HepG2 (cell line): ENCODE data around the gene CNKSR3. TPM values are rescaled to one million over a fixed set of nuclear protein-coding genes. Genes with fewer than 3 reads are reported as not detected.

ENCODE experiments used
- CEBPG ChIP-seq: IDR thresholded peaks from 2 replicates; pipeline ENCODE4 v1.6.1; 2016
- CSRNP1 ChIP-seq: sonication (generic); formaldehyde crosslinking; IDR thresholded peaks from 2 replicates; pipeline ENCODE4 v1.8.1; 2023; ENCODE audit warnings: mild to moderate bottlenecking, missing genetic modification reagents
- MLXIP ChIP-seq: sonication (generic); formaldehyde crosslinking; IDR thresholded peaks from 2 replicates; pipeline ENCODE4 v1.9.0; 2021; ENCODE audit warnings: missing genetic modification reagents, borderline replicate concordance
- SNAPC5 ChIP-seq: sonication (generic); formaldehyde crosslinking; IDR thresholded peaks from 2 replicates; pipeline ENCODE4 v1.8.1; 2023; ENCODE audit warnings: mild to moderate bottlenecking, missing genetic modification reagents, borderline replicate concordance
- SOX13 ChIP-seq, 3 experiments: fragments of 450-650 bp in 1 of 3; sonication (generic) in 1 of 3; formaldehyde crosslinking in 1 of 3; IDR thresholded peaks in 2 of 3; conservative IDR thresholded peaks in 1 of 3; 2 replicates each; pipeline versions ENCODE4 v1.5.0 to v1.6.1; 2016 to 2020; ENCODE audit warnings: antibody characterized with exemption in 1 of 3, mild to moderate bottlenecking in 1 of 3, missing compliant biosample characterization in 1 of 3, missing genetic modification reagents in 1 of 3, moderate library complexity in 1 of 3
- TCF7L2 ChIP-seq: IDR thresholded peaks from 2 replicates; pipeline ENCODE4 v1.6.1; 2011; ENCODE audit warnings: mild to moderate bottlenecking, low read depth, low read length, moderate library complexity
- ZNF501 ChIP-seq: sonication (generic); formaldehyde crosslinking; IDR thresholded peaks from 2 replicates; pipeline ENCODE4 v1.5.1; 2020; ENCODE audit warnings: mild to moderate bottlenecking, moderate library complexity, missing genetic modification reagents
- polyA plus RNA-seq, 8 experiments: library from polyadenylated mRNA; depleted of rRNA in 3 of 8; stranded (reverse) in 7 of 8; unstranded in 1 of 8; fragments of >200 nt; fragmentation: Illumina TruSeq in 4 of 8; extraction: Trizol in 4 of 8; gene quantifications; 2 replicates each; pipeline versions ENCODE4 v1.2.1 to v1.2.3, GENCODE V29; 2011 to 2016; ENCODE audit warnings: low read depth in 4 of 8, missing spikeins in 1 of 8, mixed read lengths in 1 of 8; ENCODE audit not compliant: insufficient read depth in 1 of 8
- total RNA-seq, 5 experiments: library from RNA; depleted of rRNA; stranded (reverse); fragments of >200 nt; fragmentation: Illumina TruSeq; extraction: Trizol; gene quantifications; 2 replicates each; pipeline ENCODE4 v1.2.3, GENCODE V29; 2016; ENCODE audit warnings: low read depth in 1 of 5

CNKSR3 gene
- total and polyA plus RNA-seq, 2 of the 13 experiments (the other 11 are each of a cell fraction or from before 2014, with no cell fraction given), result 9.2 to 38.6 TPM

- TF ChIP-seq MLXIP (CRISPR knock-in tag), result no peak
- peak; percentile 45; the same call in 1 of the 2 replicates for TF ChIP-seq CEBPG
- no peak for TF ChIP-seq CSRNP1 (CRISPR knock-in tag)
- TF ChIP-seq TCF7L2, result no peak
- TF ChIP-seq SOX13 (IDR thresholded peaks at IDR 0.05), result no peak
- TF ChIP-seq SOX13 (CRISPR knock-in tag; conservative IDR thresholded peaks at IDR 0.05 in 1 of 2, IDR thresholded peaks at IDR 0.05 in 1 of 2), result peak in 1 of 2 experiments; percentile 16; a peak in 1 of 4 replicates
- TF ChIP-seq SNAPC5 (CRISPR knock-in tag), result no peak
- no peak for TF ChIP-seq ZNF501 (CRISPR knock-in tag)
Measured at GRCh38 chr6:154491567-154492470, 18.7 kb downstream of the CNKSR3 start (continued).
